ENCODE data around the gene CTNND2.
"Not testable (repeated sequence)": the region's sequence is repeated elsewhere in the genome, so short reads cannot be mapped to it uniquely, and the experiment has no call there.

CTNND2 gene

DNA sequence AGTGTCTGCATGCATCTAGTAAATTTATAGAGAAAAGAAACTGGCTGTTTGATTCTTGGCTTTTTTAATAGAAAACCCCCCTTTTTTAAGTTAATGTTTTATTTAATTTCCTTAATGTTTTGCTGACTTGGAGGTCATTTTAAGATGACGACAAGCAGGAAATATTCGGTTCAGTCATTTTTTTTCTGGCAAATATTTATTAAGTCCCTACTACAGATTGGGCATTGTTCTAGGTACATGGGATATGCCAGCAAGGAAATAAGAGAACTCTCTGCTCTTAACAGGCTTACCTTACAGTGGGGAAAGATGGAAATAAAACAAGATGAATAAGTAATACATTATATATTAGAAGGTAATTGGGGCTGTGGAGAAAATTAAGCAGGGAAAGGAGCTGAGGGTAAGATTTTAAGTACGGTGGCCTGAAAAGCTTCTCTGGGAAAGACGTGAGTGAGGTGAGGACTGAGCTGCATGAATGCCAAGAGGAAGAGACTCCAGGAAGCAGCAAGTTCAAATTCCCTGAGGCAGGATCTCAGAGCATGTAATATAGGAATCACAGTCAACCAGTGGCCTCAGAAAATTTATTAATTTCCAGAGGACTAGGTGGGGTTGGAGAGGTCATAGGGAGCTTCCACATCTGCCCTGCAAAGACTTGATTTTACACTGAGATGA is 827.2 kb downstream of the CTNND2 start:
- DNase-seq (ENCODE audit: low spot score) = no peak
- TF ChIP-seq, protein P1, sequence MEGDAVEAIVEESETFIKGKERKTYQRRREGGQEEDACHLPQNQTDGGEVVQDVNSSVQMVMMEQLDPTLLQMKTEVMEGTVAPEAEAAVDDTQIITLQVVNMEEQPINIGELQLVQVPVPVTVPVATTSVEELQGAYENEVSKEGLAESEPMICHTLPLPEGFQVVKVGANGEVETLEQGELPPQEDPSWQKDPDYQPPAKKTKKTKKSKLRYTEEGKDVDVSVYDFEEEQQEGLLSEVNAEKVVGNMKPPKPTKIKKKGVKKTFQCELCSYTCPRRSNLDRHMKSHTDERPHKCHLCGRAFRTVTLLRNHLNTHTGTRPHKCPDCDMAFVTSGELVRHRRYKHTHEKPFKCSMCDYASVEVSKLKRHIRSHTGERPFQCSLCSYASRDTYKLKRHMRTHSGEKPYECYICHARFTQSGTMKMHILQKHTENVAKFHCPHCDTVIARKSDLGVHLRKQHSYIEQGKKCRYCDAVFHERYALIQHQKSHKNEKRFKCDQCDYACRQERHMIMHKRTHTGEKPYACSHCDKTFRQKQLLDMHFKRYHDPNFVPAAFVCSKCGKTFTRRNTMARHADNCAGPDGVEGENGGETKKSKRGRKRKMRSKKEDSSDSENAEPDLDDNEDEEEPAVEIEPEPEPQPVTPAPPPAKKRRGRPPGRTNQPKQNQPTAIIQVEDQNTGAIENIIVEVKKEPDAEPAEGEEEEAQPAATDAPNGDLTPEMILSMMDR (conservative IDR thresholded peaks at IDR 0.05; ENCODE audit: low read depth) = no peak
- POLR2A ChIA-PET (ENCODE audit: low non-redundant PET) = no interaction called here
- CTCF ChIA-PET = no interaction called here
- no peak overlapping the region for H3K27ac ChIP-seq

- no peak for DNase-seq (ENCODE audit: low spot score)
- CTCF ChIA-PET = no interaction called here
Measured at GRCh38 chr5:11075035-11075805, 829.0 kb downstream of the CTNND2 start.

GRCh38 chr5:11072568-11072967 is 831.7 kb downstream of the CTNND2 start:
- no peak for DNase-seq (ENCODE audit: low spot score)
- TF ChIP-seq, protein P1 (conservative IDR thresholded peaks at IDR 0.05; ENCODE audit: low read depth) = no peak
- H3K27ac ChIP-seq = no peak overlapping the region
- POLR2A ChIA-PET (ENCODE audit: low non-redundant PET) = no interaction called here
- CTCF ChIA-PET = no interaction called here

More at GRCh38 chr5:11075035-11075805, 829.0 kb downstream of the CTNND2 start:
- TF ChIP-seq, protein P1 (conservative IDR thresholded peaks at IDR 0.05; ENCODE audit: low read depth) = no peak
- POLR2A ChIA-PET (ENCODE audit: low non-redundant PET) = no interaction called here
- H3K27ac ChIP-seq = no peak overlapping the region

DNA sequence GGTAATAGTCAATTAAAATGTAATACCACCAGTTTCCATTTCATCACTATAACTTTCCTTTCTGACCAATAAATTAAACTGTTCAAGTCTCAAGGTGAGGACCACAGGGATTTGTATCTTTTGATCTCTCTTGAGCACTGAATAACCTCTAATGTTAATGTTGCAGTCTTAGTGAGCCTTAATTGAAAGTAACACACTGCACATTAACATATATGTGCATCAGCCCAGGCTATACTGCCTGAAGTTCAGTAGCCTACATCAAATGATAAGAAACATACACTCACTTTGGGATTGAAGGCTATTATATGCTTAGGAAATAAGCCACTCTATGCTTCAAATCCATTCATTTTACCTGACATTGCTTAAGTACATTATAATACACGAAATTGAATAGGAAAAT is 832.2 kb downstream of the CTNND2 start:
- no peak overlapping the region for H3K27ac ChIP-seq
- CTCF ChIA-PET = no interaction called here
- TF ChIP-seq, protein P1 (conservative IDR thresholded peaks at IDR 0.05; ENCODE audit: low read depth) = no peak
- no peak for DNase-seq (ENCODE audit: low spot score)
- POLR2A ChIA-PET (ENCODE audit: low non-redundant PET) = no interaction called here

GRCh38 chr5:11069041-11069440 is 835.2 kb downstream of the CTNND2 start:
- no peak for DNase-seq (ENCODE audit: low spot score)
- ChIA-PET CTCF (no interaction called here), POLR2A (ENCODE audit: low non-redundant PET) (no interaction called here)
- no peak overlapping the region for H3K27ac ChIP-seq
- TF ChIP-seq, protein P1 (conservative IDR thresholded peaks at IDR 0.05; ENCODE audit: low read depth) = no peak

DNA sequence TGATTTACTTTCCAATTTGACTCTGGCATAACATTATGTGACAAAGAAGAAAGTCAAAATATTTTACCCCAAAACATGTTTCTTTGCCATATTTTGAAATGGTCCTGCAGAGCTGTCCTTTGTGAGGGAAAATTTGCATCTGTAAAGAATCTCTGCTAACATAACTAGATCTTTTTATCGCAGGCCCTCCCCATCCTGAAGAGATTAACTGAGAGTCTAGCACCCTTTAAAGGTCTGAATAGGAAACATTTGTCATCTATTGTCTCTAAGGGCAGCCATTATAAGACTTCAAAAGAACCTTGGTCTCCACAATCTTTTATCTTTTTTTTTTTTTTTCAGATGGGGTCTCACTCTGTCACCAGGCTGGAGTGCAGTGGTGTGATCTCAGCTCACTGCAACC is 838.5 kb downstream of the CTNND2 start:
- POLR2A ChIA-PET (ENCODE audit: low non-redundant PET); CTCF ChIA-PET; H3K27ac ChIP-seq; DNase-seq (ENCODE audit: low spot score): not testable (repeated sequence)

Data from RWPE1 (cell line).